CD4-positive, CD25-positive, alpha-beta regulatory T cell (primary cell): ENCODE measurements around the gene DBH. TPM values are rescaled to one million over a fixed set of nuclear protein-coding genes. Genes with fewer than 3 reads are reported as not detected.

ENCODE experiments used
- ATAC-seq, 2 donors: fragments of 150-1000 bp; cut with Tn5 transposase; one replicate each; pipeline ENCODE4 v1.10.0; 2021; ENCODE audit warnings: low read depth in 2 of 2, moderate number of reproducible peaks in 2 of 2, moderate library complexity in 1 of 2
- DNase-seq, 3 donors: peaks; one replicate each; pipeline versions ENCODE4 v3.0.0 to v3.0.0-alpha.2; 2012 to 2022; ENCODE audit warnings: mixed read lengths in 1 of 3
- H3K27ac ChIP-seq: one replicate; pipeline ENCODE4 v1.7.0; 2013; ENCODE audit warnings: mild to moderate bottlenecking, low read length; ENCODE audit not compliant: insufficient read depth, poor library complexity, severe bottlenecking
- H3K27me3 ChIP-seq: one replicate; pipeline ENCODE4 v1.7.0; 2013; ENCODE audit warnings: low read length; ENCODE audit not compliant: control insufficient read depth, insufficient read depth
- H3K36me3 ChIP-seq: one replicate; pipeline ENCODE4 v1.7.0; 2013; ENCODE audit warnings: mild to moderate bottlenecking, low read length, moderate library complexity; ENCODE audit not compliant: control insufficient read depth, insufficient read depth
- H3K4me1 ChIP-seq: 2 replicates; pipeline ENCODE4 v1.7.0; 2013; ENCODE audit warnings: mild to moderate bottlenecking, low read length; ENCODE audit not compliant: insufficient read depth, control insufficient read depth, poor library complexity, severe bottlenecking
- H3K4me3 ChIP-seq: one replicate; pipeline ENCODE4 v1.7.0; 2013; ENCODE audit warnings: low read depth, mild to moderate bottlenecking, low read length, moderate library complexity
- H3K9me3 ChIP-seq, 2 experiments: 1 replicate in 1 of 2; 2 replicates in 1 of 2; pipeline ENCODE4 v1.7.0; 2013; ENCODE audit warnings: low read length in 2 of 2, mild to moderate bottlenecking in 1 of 2, moderate library complexity in 1 of 2; ENCODE audit not compliant: control insufficient read depth in 2 of 2
- H3K27ac Mint-ChIP-seq, 3 donors: one replicate each; pipeline ENCODE4 v1.8.0; 2020 to 2022; ENCODE audit warnings: mild to moderate bottlenecking in 3 of 3, mixed read lengths in 3 of 3, moderate library complexity in 2 of 3
- H3K27me3 Mint-ChIP-seq: one replicate; pipeline ENCODE4 v1.8.0; 2022; ENCODE audit warnings: mild to moderate bottlenecking, mixed read lengths
- H3K36me3 Mint-ChIP-seq: one replicate; pipeline ENCODE4 v1.8.0; 2020; ENCODE audit warnings: mixed read lengths
- H3K4me1 Mint-ChIP-seq, 4 donors: one replicate each; pipeline ENCODE4 v1.8.0; 2020 to 2022; ENCODE audit warnings: mixed read lengths in 4 of 4, mild to moderate bottlenecking in 1 of 4
- H3K4me3 Mint-ChIP-seq, 4 donors: one replicate each; pipeline ENCODE4 v1.8.0; 2020 to 2022; ENCODE audit warnings: mild to moderate bottlenecking in 4 of 4, mixed read lengths in 4 of 4, moderate library complexity in 3 of 4
- H3K9me3 Mint-ChIP-seq, 7 donors: one replicate each; pipeline ENCODE4 v1.8.0; 2020 to 2022; ENCODE audit warnings: mixed read lengths in 7 of 7, mild to moderate bottlenecking in 3 of 7, moderate library complexity in 2 of 7
- polyA plus RNA-seq, 4 donors: library from polyadenylated mRNA; unstranded; fragments of 300-500 nt; fragmentation: Illumina TruSeq; gene quantifications; one replicate each; pipeline ENCODE4 v1.2.3, GENCODE V29; 2021
- total RNA-seq: library from RNA; stranded (reverse); gene quantifications from one replicate; pipeline ENCODE4 v1.2.3, GENCODE V29; 2022

Gene DBH
- total and polyA plus RNA-seq, 5 donors from 2014 or later: 0.12 TPM; not detected in 4

DNA sequence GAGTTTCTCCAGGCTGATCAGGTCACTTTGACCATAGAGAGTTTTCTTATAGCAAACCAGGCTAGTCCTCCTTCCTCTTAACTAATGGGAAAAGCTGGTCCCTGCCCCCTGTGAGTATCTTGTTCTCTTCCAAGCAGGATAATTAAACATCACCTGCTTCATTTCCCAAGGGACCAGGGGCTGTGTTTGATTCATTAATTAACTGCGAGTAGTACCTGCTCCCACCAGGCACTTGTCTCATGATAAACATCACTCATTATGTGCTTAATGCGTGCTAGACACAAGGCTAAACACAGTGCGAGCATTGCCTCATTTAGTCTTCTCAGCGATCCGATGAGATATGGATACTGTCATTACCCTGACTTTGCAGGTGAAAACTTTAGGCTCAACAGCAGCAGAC lies 25.3 kb upstream of the DBH start:
- no peak overlapping the region for H3K4me3 Mint-ChIP-seq

DNA sequence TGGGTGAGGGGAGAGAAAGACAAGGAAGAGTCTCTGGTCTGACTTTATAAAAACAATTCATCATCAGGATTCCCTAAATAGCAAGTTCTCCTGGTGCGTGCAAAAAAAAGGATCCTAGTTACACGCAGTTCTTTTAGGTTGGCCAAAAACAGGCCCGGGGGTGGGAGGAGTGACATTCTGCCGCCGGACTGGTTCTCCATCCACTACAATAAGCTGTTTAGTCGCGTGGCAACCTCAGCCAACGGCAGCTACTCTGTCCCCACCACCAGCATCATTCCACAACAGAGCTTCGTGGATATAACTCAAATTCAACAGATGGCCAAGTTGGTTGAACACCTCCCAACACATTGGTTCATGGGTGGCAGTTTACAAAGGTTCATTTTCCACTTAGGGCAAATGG lies 24.1 kb upstream of the DBH start:
- H3K4me1 Mint-ChIP-seq: peaks cover 0 to 7% (median 0%) of the 10 kb centered on the region in 4 donors
- peaks cover 0 to 3% (median 0%) of the 10 kb centered on the region in 7 donors for H3K9me3 Mint-ChIP-seq
- H3K36me3 Mint-ChIP-seq: no peaks in the 10 kb centered on the region
- H3K4me3 ChIP-seq: no peak overlapping the region
- H3K4me3 Mint-ChIP-seq: no peak overlapping the region
- H3K36me3 ChIP-seq: no peaks in the 10 kb centered on the region
- H3K9me3 ChIP-seq: no peaks in the 10 kb centered on the region
- no peaks in the 10 kb centered on the region for H3K4me1 ChIP-seq
- ATAC-seq (no peak), DNase-seq (no peak)
- no peak overlapping the region for H3K27ac Mint-ChIP-seq
- H3K27me3 Mint-ChIP-seq: peaks cover 38% of the 10 kb centered on the region
- no peak overlapping the region for H3K27ac ChIP-seq
- peaks cover 2% of the 10 kb centered on the region for H3K27me3 ChIP-seq

More for the DNA sequence above, 25.3 kb upstream of the DBH start:
- no peak overlapping the region for H3K27ac Mint-ChIP-seq
- DNase-seq (no peak), ATAC-seq (no peak)
- Histone ChIP-seq H3K27me3 (peaks cover 2% of the 10 kb centered on the region), H3K4me1 (no peaks in the 10 kb centered on the region), H3K36me3 (no peaks in the 10 kb centered on the region), H3K9me3 (no peaks in the 10 kb centered on the region), H3K4me3 (no peak overlapping the region), H3K27ac (no peak overlapping the region)
- peaks cover 41% of the 10 kb centered on the region for H3K27me3 Mint-ChIP-seq
- peaks cover 0 to 5% (median 0%) of the 10 kb centered on the region in 7 donors for H3K9me3 Mint-ChIP-seq
- H3K36me3 Mint-ChIP-seq: no peaks in the 10 kb centered on the region
- H3K4me1 Mint-ChIP-seq: peaks cover 0 to 7% (median 0%) of the 10 kb centered on the region in 4 donors

DNA sequence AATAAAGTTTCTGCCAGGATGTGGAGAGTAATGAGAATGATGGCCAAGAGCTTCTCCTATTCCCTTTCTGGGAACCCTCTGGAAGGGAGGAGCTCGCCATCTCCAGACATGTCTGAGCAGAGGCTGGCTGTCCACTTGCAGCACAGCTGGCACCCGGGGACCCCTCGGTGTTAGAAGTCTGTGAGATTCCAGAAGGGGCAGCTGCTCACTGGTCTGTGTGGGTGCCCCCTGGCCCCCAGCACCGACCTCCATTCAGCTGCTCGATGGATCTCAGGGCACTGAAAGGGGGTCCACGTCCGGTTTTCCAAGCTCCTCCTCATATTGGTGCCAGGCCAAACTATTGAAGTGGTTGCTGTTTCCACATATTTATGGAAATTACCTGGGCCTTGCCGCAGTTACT lies 23.3 kb upstream of the DBH start:
- Mint-ChIP-seq H3K27me3 (peaks cover 30% of the 10 kb centered on the region), H3K4me1 (peaks cover 0 to 7% (median 0%) of the 10 kb centered on the region in 4 donors), H3K4me3 (no peak overlapping the region), H3K9me3 (peaks cover 0 to 2% (median 0%) of the 10 kb centered on the region in 7 donors), H3K27ac (no peak overlapping the region), H3K36me3 (no peaks in the 10 kb centered on the region)
- Histone ChIP-seq H3K9me3 (no peaks in the 10 kb centered on the region), H3K27me3 (peaks cover 2% of the 10 kb centered on the region), H3K36me3 (no peaks in the 10 kb centered on the region), H3K4me3 (no peak overlapping the region), H3K4me1 (no peaks in the 10 kb centered on the region), H3K27ac (no peak overlapping the region)
- ATAC-seq: no peak
- DNase-seq: no peak

DNA sequence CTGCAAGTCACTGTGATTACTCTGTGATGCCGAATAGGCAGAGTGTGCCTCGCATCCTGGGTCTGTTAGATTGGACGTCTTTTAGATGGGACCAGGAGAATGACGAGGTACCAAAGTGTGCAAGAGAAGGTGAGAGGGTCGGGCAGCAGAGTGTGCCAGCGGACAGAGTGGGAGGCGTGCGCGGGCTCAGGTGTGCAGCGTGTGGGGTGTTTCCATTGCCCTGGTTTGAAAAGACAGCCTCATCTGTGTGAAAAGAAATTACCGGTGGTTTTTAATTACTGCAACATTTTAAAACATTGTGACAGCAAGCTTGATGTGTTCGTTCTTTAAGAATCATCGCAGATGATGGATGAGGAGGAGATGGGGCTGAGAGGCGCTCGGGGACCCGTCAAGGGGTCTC lies 22.7 kb upstream of the DBH start:
- peaks cover 27% of the 10 kb centered on the region for H3K27me3 Mint-ChIP-seq
- Histone ChIP-seq H3K9me3 (no peaks in the 10 kb centered on the region), H3K27ac (no peak overlapping the region), H3K4me3 (no peak overlapping the region), H3K36me3 (no peaks in the 10 kb centered on the region), H3K27me3 (no peaks in the 10 kb centered on the region), H3K4me1 (no peaks in the 10 kb centered on the region)
- peaks cover 0 to 2% (median 0%) of the 10 kb centered on the region in 7 donors for H3K9me3 Mint-ChIP-seq
- H3K27ac Mint-ChIP-seq: no peak overlapping the region
- ATAC-seq (no peak), DNase-seq (no peak)
- H3K4me1 Mint-ChIP-seq: peaks cover 0 to 5% (median 0%) of the 10 kb centered on the region in 4 donors
- H3K36me3 Mint-ChIP-seq: no peaks in the 10 kb centered on the region
- H3K4me3 Mint-ChIP-seq: no peak overlapping the region

DNA sequence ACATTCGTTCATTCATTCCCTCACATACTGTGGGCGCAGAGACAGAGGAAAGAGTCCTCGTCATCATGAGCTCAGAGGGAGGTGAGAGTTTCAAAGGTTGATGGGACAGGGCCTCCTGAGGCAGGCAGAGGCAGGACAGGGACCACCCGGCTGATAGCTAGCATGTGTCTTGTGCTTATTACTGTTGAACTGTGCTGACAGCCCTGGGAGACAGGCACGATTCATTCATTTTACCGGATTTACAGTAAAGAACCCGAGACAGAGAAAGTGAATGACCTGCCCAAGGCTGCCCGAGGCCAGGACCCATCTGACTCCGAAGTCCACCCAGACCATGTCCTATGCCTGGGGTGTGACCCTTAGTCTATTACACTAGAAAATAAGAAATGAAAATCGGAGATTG lies 22.1 kb upstream of the DBH start:
- Histone ChIP-seq H3K27ac (no peak overlapping the region), H3K27me3 (no peaks in the 10 kb centered on the region), H3K4me1 (no peaks in the 10 kb centered on the region), H3K4me3 (no peak overlapping the region), H3K9me3 (no peaks in the 10 kb centered on the region), H3K36me3 (no peaks in the 10 kb centered on the region)
- DNase-seq (no peak), ATAC-seq (no peak)
- Mint-ChIP-seq H3K27ac (no peak overlapping the region), H3K27me3 (peaks cover 32% of the 10 kb centered on the region), H3K4me1 (peaks cover 0 to 8% (median under 1%) of the 10 kb centered on the region in 4 donors), H3K36me3 (no peaks in the 10 kb centered on the region), H3K4me3 (no peak overlapping the region), H3K9me3 (peaks cover 0 to 2% (median 0%) of the 10 kb centered on the region in 7 donors)

DNA sequence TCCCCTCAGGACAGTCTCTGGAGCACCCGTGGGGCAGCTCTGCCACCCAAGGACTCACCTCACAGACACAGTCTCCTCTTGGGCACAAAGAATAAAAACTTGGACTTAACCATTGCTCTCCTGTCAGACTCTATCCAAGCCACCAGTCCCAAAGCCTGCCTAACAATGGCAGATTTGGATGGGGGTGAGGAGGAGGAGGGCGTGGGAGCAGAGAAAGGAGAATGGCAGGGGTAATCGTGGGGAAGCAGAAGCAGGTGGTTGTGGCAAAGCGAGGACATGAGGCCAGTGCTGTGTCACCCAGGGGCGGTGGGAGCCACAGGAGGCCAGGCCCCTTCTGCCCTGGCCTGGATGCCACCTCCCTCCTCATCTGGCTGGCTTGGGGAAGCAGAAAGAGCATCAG lies 21.5 kb upstream of the DBH start:
- H3K36me3 ChIP-seq: no peaks in the 10 kb centered on the region
- Mint-ChIP-seq H3K4me1 (peaks cover under 1 to 8% (median 3%) of the 10 kb centered on the region in 4 donors), H3K9me3 (peaks cover 0 to 2% (median 0%) of the 10 kb centered on the region in 7 donors), H3K36me3 (no peaks in the 10 kb centered on the region), H3K27me3 (peaks cover 29% of the 10 kb centered on the region), H3K27ac (no peak overlapping the region), H3K4me3 (no peak overlapping the region)
- no peak overlapping the region for H3K27ac ChIP-seq
- no peak for DNase-seq
- no peaks in the 10 kb centered on the region for H3K27me3 ChIP-seq
- no peak for ATAC-seq
- H3K4me3 ChIP-seq: no peak overlapping the region
- peaks cover 3% of the 10 kb centered on the region for H3K4me1 ChIP-seq
- H3K9me3 ChIP-seq: no peaks in the 10 kb centered on the region

DNA sequence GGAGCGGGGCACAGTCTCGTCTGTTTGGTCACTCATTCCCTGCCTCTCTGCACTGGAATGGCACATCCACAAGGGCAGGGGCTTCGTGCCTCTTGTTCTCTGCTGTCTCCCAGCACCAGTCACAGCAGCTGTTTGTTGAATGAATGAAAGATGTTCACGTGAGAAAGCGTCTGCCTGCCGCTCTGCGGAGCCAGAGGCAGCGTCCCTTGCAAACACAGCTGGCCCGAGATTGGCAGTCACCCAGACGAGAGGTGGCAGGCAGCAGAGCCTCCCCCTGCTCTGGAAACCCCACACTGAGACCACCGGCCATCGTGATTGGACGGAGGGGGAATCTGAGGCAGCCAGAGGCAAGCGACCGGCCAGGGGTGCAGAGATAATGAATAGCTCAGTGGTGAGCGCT lies 21.0 kb upstream of the DBH start:
- ATAC-seq: no peak
- H3K27ac ChIP-seq: no peak overlapping the region
- H3K27ac Mint-ChIP-seq: no peak overlapping the region
- no peak for DNase-seq
- H3K4me1 Mint-ChIP-seq: peaks cover 5 to 11% (median 6%) of the 10 kb centered on the region in 4 donors
- no peak overlapping the region for H3K4me3 Mint-ChIP-seq
- H3K36me3 ChIP-seq: no peaks in the 10 kb centered on the region
- no peak overlapping the region for H3K4me3 ChIP-seq
- no peaks in the 10 kb centered on the region for H3K27me3 ChIP-seq
- H3K4me1 ChIP-seq: peaks cover 9% of the 10 kb centered on the region
- H3K9me3 Mint-ChIP-seq: peaks cover 0 to 2% (median 0%) of the 10 kb centered on the region in 7 donors
- H3K27me3 Mint-ChIP-seq: peaks cover 25% of the 10 kb centered on the region
- H3K9me3 ChIP-seq: no peaks in the 10 kb centered on the region
- H3K36me3 Mint-ChIP-seq: no peaks in the 10 kb centered on the region

DNA sequence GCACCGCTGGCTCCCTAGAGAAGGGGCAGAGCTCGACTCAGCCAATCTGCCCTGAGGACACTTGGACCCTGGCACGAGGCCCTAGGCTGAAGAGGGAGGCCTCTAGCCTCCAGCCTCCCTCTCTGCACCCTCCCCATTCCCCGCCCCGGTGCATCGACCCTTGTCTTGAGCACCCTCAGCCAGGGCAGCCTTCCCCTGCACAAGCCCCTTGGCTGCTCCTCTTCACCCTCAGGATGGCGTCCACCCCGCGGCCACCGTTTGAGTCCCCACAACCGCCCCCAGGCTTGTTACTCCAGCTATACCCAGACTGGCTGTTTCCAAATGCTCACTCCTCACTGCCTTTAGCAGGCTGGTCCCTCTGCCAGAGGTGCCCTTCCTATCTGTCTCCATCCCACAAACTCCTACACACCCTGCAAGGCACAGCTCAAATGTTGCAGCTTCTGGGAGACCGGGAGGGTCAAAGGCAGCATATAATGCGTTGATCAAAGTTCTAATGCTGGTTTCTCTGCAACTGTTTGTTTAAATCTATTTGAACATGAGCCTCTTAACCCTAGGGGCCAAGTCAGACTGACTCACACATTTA lies 20.5 kb upstream of the DBH start:
- H3K36me3 Mint-ChIP-seq: no peaks in the 10 kb centered on the region
- no peak overlapping the region for H3K4me3 ChIP-seq
- H3K4me1 ChIP-seq: peaks cover 9% of the 10 kb centered on the region
- no peak for DNase-seq
- H3K36me3 ChIP-seq: no peaks in the 10 kb centered on the region
- H3K27ac ChIP-seq: no peak overlapping the region
- no peaks in the 10 kb centered on the region for H3K9me3 ChIP-seq
- no peak for ATAC-seq
- H3K27ac Mint-ChIP-seq: no peak overlapping the region
- peaks cover 5 to 14% (median 9%) of the 10 kb centered on the region in 4 donors for H3K4me1 Mint-ChIP-seq
- H3K27me3 ChIP-seq: no peaks in the 10 kb centered on the region
- peaks cover 0 to 2% (median 0%) of the 10 kb centered on the region in 7 donors for H3K9me3 Mint-ChIP-seq
- H3K27me3 Mint-ChIP-seq: peaks cover 20% of the 10 kb centered on the region
- no peak overlapping the region for H3K4me3 Mint-ChIP-seq
